SK-N-SH (cell line): Measurements from ENCODE around the gene OCIAD1. TPM values are rescaled to one million over a fixed set of nuclear protein-coding genes. Genes with fewer than 3 reads are reported as not detected.

ENCODE experiments used
- polyA plus RNA-seq, 3 experiments: library from polyadenylated mRNA; depleted of rRNA; stranded (reverse); fragments of >200 nt; gene quantifications; 2 replicates each; pipeline ENCODE4 v1.2.3, GENCODE V29; 2012

Gene OCIAD1
- polyA plus RNA-seq, 1 of the 3 experiments (the other 2 are of a cell fraction), result 113 TPM

Other genes with a start within 250 kb of the OCIAD1 start
- 8.2 and 10.2 TPM in 2 replicates for gene FRYL, start 50.8 kb upstream of the OCIAD1 start, polyA plus RNA-seq (2012; rRNA removed)
- gene OCIAD2, start 75.7 kb downstream of the OCIAD1 start, polyA plus RNA-seq (2012; rRNA removed), result 235 and 387 TPM in 2 replicates
- not detected in 2 replicates for gene CWH43, start 155.2 kb downstream of the OCIAD1 start, polyA plus RNA-seq (2012; rRNA removed)